Psoas muscle (tissue), 8 donors: ENCODE measurements around the gene ELMO1. TPM values are rescaled to one million over a fixed set of nuclear protein-coding genes. Genes with fewer than 3 reads are reported as not detected.

Source experiments
- ATAC-seq, 4 donors: fragments of 200-7000 bp; cut with Tn5 transposase; one replicate each; pipeline ENCODE4 v1.9.1; 2020; ENCODE audit warnings: moderate library complexity in 3 of 4, mild to moderate bottlenecking in 2 of 4
- DNase-seq, 2 donors: peaks; one replicate each; pipeline ENCODE4 v3.0.0-alpha.2; 2020
- H3K27ac ChIP-seq: fragments of 200-600 bp; one replicate; pipeline ENCODE4 v1.8.0; 2022
- H3K27me3 ChIP-seq, 3 donors: fragments of 200-600 bp in 1 of 3; one replicate each; pipeline versions ENCODE4 v1.6.1 to v1.8.0; 2013 to 2022; ENCODE audit warnings: low read length in 2 of 3, mild to moderate bottlenecking in 2 of 3, moderate library complexity in 1 of 3; ENCODE audit not compliant: insufficient read depth in 3 of 3
- H3K36me3 ChIP-seq, 2 donors: fragments of 200-600 bp in 1 of 2; one replicate each; pipeline versions ENCODE4 v1.6.1 to v1.8.0; 2013 to 2022; ENCODE audit warnings: low read depth in 1 of 2, mild to moderate bottlenecking in 1 of 2, moderate library complexity in 1 of 2; ENCODE audit not compliant: insufficient read depth in 1 of 2
- H3K4me1 ChIP-seq: fragments of 200-600 bp; one replicate; pipeline ENCODE4 v1.8.0; 2022
- H3K4me3 ChIP-seq: fragments of 200-600 bp; one replicate; pipeline ENCODE4 v1.8.0; 2022; ENCODE audit warnings: mild to moderate bottlenecking
- H3K9me3 ChIP-seq: fragments of 200-600 bp; one replicate; pipeline ENCODE4 v1.8.0; 2022
- CTCF ChIP-seq: fragments of 200-600 bp; IDR thresholded peaks from one replicate; pipeline ENCODE4 v1.8.0; 2022; ENCODE audit warnings: antibody characterized with exemption
- WGBS, 3 donors: extraction: QIAGEN DNeasy Blood & Tissue Kit; methylation state at CpG; one replicate each; pipeline versions ENCODE4 v1.1.6 to v1.1.7; 2013; 5-methylcytosine and 5-hydroxymethylcytosine counted together
- intact Hi-C, 2 donors: fragments of 100-400 bp; cut with DNase I; formaldehyde crosslinking; loops; one replicate each; pipeline versions ENCODE4 v1.11.0 to v1.14.2; 2022
- polyA plus RNA-seq, 3 donors: library from polyadenylated mRNA; stranded (reverse); fragments of 200-250 nt; gene quantifications; one replicate each; pipeline ENCODE4 v1.2.3, GENCODE V29; 2013
- total RNA-seq, 4 donors: library from RNA; stranded (reverse); fragmentation: NEBNext Ultra II Directional in 2 of 4; extraction: Animal tissue kit (Norgen Biotek cat#: 25700) in 2 of 4; gene quantifications; one replicate each; pipeline versions ENCODE4 v1.2.1 to v1.2.4, GENCODE V29; 2021 to 2023
- donor health status: healthy with polysubstance abuse.
- donor health status: DM: no; HTN: no; CAD: no; lungs with moderate emphysema.
- donor health status: Bipolar disorder and iron deficiency.
- donor health status: healthy.
- donor health status: DM: yes; HTN: yes; CAD: no.
- donor health status: DM: no; HTN: no; CAD: no.
- donor health status: DM: no; HTN: no; CAD: no.
- donor health status: DM: yes; HTN: yes; CAD: no.

The ELMO1 gene
- total and polyA plus RNA-seq, 7 donors = 2.8 to 8.1 (median 6.9) TPM

GRCh38 chr7:37027104-37027503 is 421.6 kb downstream of the ELMO1 start:
- ATAC-seq = no peak

GRCh38 chr7:37018954-37019353 is 429.7 kb downstream of the ELMO1 start:
- no peak for ATAC-seq
- WGBS, 3 donors = 89 to 94% (median 92%) methylated on average over 2 of the region's 2 CpGs
- TF ChIP-seq CTCF = no peak
- Histone ChIP-seq H3K27ac (no peak overlapping the region), H3K9me3 (no peaks in the 10 kb centered on the region), H3K4me1 (no peaks in the 10 kb centered on the region), H3K4me3 (no peak overlapping the region), H3K36me3 (no peaks in the 10 kb centered on the region), H3K27me3 (no peaks in the 10 kb centered on the region)
- DNase-seq = no peak
- intact Hi-C loops = no loop called here

More at GRCh38 chr7:37027104-37027503, 421.6 kb downstream of the ELMO1 start:
- Histone ChIP-seq H3K36me3 (no peaks in the 10 kb centered on the region), H3K27ac (no peak overlapping the region), H3K9me3 (no peaks in the 10 kb centered on the region), H3K4me3 (no peak overlapping the region), H3K27me3 (no peaks in the 10 kb centered on the region), H3K4me1 (peaks cover under 1% of the 10 kb centered on the region)
- DNase-seq = no peak
- TF ChIP-seq CTCF = no peak
- 67 to 79% (median 77%) methylated on average over 1 of the region's 1 CpG for WGBS, 3 donors
- intact Hi-C loops = loop anchor here in 1 of 2 donors (5.0 kb wide), 1 partner anchor 1340 kb away; no protein-coding TSS in a partner anchor

GRCh38 chr7:37016064-37016878 is 432.4 kb downstream of the ELMO1 start:
- WGBS, 3 donors = 90% methylated on average over 10 of the region's 10 CpGs
- Histone ChIP-seq H3K36me3 (no peaks in the 10 kb centered on the region), H3K4me3 (no peak overlapping the region), H3K9me3 (no peaks in the 10 kb centered on the region), H3K27me3 (no peaks in the 10 kb centered on the region), H3K4me1 (no peaks in the 10 kb centered on the region), H3K27ac (no peak overlapping the region)
- intact Hi-C loops = no loop called here
- DNase-seq (peak in 1 of 2 donors; percentile 17), ATAC-seq (no peak)
- TF ChIP-seq CTCF = no peak

- H3K4me1 ChIP-seq = no peaks in the 10 kb centered on the region
These were observed 433.2 kb downstream of the ELMO1 start for GRCh38 chr7:37015353-37016034.

More at GRCh38 chr7:37015353-37016034, 433.2 kb downstream of the ELMO1 start:
- 91 to 94% (median 93%) methylated on average over 12 of the region's 12 CpGs for WGBS, 3 donors
- no peak overlapping the region for H3K27ac ChIP-seq
- ATAC-seq (no peak), DNase-seq (no peak)
- no peak overlapping the region for H3K4me3 ChIP-seq
- H3K27me3 ChIP-seq = no peaks in the 10 kb centered on the region
- no peaks in the 10 kb centered on the region for H3K9me3 ChIP-seq
- intact Hi-C loops = no loop called here
- no peak for TF ChIP-seq CTCF
- no peaks in the 10 kb centered on the region for H3K36me3 ChIP-seq
